Activated T-cell treated with anti-CD3 and anti-CD28 coated beads, Interleukin-2, amount 50 U/mL, for 48 hours (primary cell): ENCODE data around the gene C2CD4C.
"Not testable (repeated sequence)": the region's sequence is repeated elsewhere in the genome, so short reads cannot be mapped to it uniquely, and the experiment has no call there.

Experiments used
- DNase-seq, 2 experiments: peaks; one replicate each; pipeline ENCODE4 v3.0.0-alpha.2; 2020

Gene C2CD4C

DNA sequence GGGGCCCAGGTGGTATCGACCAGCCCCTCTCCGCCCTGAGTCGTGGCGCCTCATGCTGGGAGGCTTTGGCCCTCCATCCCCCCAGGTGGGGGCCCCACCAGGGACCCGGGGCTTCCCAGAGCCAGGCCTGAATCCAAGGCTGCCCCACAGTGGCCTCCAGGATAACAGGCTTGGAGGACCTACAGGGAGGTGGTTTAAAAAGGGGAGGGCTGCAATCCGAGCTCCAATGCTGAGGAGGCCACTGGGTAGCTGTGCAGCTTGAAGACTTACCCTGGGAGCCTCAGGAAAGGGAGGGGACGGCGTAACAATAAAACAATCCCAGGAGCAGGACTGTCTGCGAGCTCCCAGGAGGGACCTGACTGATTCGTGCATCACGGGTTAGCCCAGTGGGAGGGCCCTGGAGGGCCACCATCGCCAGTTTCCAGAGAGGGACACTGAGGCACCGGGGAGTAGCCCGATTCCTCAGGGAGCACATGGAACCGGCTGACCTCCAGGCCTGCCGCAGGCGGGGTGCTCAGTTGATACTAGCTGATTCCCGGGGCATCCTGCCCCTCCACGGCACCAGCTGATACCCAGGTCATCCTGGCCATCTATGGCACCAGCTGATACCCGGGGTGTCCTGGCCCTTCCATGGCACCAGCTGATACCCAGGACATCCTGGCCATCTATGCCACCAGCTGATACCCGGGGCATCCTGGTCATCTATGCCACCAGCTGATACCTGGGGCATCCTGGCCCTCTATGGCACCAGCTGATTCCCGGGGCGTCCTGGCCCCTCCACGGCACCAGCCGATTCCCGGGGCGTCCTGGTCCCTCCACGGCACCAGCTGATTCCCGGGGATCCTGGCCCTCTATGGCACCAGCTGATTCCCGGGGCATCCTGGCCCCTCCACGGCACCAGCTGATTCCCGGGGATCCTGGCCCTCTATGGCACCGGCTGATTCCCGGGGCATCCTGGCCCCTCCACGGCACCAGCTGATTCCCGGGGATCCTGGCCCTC is 3.7 kb upstream of the C2CD4C start:
- no peak for DNase-seq

- no peak for DNase-seq
These were observed 2.9 kb upstream of the C2CD4C start for GRCh38 chr19:411723-412355.

DNA sequence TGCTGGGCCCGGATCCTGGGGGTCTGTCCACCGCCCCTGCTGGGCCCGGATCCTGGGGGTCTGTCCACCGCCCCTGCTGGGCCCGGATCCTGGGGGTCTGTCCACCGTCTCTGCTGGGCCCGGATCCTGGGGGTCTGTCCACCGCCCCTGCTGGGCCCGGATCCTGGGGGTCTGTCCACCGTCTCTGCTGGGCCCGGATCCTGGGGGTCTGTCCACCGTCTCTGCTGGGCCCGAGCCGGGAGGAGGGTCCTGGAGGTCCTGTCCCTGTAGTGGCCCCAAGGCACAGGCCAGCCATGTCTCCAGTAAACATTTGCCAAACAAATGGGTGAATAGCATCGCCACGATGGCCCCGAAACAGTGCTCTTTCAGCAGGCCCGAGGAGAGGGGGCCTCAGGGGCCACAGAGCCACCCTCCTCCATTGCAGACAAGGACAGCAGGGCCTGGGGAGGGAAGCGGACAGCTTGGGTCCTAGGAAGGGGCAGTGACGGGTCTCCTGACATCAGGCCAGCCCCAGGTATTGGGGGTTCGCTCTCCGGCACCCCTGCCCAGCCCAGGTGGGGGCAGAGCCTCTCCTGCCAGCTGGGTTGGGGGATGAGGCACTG is 2.3 kb upstream of the C2CD4C start:
- DNase-seq, result not testable (repeated sequence)

DNA sequence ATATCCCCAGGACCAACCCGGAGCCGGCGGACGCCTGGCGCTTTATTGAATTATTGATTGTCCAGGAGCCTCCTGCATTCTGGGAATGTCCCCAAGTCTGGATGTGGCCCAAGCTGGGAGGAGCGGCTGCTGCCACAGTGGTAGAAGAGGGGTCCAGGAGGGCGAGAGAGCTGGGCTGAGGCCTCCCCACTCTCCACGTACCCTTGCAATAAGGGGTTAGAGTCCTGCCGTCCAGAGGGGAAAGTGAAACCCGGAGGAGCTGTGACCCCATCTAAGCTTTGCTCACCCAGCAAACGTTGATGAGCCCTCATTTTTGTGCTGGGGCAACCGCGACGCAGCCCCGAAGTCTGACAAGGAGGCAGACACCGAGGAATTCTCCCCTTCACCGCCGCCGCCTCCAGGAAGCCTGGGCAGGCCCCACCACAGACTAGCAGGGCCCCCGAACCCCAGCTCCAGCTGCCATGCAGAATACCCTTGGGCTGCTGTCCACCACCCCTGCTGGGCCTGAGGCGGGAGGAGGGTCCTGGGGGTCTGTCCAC is 1.4 kb upstream of the C2CD4C start:
- DNase-seq, result no peak

GRCh38 chr19:409516-410242 is 732 bp upstream of the C2CD4C start:
- no peak for DNase-seq

DNA sequence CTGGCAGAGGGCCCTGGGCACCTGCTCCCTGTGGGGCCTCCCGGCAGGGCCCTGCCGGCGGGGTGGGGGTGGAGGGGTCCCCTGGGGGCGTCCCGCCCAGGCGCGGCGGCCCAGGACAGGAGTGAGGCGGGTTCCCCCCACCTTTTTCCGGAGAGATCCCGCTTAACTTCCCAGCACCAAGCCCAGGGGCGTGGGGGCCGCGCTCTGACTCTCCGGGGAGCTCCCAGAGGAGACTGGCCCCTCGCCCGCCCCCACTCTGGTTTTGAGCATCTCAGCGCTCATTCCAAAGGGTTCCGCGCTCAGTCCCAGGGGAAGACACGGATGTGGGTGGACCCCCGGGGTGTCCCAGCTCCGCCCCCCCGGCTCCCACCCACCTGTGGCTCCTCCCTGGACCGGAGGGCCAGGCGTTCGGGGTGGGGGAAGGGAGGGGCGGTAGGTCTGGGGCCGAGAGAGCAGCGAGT is 476 bp downstream of the C2CD4C start:
- no peak for DNase-seq

DNA sequence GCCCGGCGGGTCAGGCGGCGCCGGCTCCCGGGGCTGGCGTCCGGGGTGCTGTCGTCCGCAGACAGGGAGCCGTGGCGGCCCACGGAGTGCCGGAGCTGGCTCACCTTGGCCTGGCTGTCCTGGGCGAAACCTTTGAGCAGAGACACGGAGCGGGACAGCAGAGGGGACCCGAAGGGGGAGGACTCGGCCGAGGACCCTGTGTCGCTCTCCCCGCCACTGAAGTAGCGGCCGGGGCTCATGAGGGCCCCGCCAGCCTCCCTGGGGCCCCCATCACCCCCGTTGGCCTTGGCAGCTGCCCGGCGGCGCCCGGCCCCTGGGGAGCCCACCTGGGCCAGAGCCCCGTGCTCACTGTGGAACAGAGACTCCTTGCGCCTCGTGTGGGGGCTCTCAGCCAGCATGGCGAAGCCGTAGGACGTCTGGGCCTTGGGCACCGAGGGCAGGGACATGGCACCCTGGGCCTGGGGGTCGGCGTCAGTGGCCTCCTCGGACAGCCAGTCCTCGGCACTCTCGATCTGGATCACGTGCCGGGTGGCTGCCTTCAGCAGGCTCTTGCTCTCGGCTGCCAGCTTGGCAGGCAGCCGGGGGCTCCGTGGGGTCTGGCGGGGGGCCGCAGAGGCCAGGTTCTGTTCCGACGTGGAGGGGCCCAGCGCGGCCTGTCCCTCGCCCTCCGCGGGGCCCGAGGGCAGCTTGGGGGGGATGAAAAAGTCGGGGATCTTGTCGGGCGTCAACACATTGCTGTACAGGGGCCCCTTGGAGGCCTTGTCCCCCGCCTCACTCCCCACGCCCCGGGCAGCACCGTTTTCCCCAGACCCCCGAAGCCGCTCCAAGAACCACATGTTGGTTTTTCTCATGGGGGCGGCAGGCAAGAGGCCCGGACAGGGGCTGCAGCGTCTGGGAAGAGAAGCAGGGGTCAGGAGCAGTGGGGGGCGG is 1.2 kb downstream of the C2CD4C start:
- no peak for DNase-seq

- no peak for DNase-seq
These were observed 1.9 kb downstream of the C2CD4C start for GRCh38 chr19:406971-407510.

DNA sequence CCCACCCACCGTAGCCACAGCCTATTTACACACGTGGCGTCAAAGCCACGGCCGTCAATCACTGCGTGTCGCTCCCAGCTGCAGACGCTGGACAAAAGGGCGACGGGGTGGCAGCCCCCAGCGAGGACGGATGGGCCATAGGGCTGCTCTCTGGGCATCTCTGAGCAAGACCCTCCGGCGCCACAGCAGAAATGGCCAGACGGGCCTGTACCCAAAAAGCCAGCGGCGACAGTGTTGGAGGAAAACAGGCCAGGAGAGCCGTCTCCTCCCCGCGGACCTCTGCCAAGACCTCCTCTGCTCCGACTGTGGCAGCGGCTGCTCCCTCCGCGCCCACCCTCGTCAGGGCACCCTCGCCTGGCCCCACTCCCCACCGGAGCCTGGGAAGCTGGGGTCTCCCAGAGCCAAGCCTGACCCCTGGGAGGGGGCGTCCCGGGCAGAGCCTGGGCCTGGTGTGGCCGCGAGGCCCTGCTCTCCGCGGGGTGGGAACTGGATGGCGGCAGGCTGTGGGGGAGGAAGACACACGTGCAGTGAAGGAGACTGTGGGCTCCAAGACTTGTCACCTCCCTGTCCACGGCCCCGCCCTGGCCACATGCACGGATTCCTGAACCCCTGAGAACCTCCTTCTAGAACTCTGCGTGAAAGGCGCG is 2.7 kb downstream of the C2CD4C start:
- DNase-seq, result no peak

- no peak for DNase-seq
These were observed 3.6 kb downstream of the C2CD4C start for GRCh38 chr19:405121-405965.

- DNase-seq, result no peak
These were observed 5.5 kb downstream of the C2CD4C start for GRCh38 chr19:403221-404027.

GRCh38 chr19:402786-403185 is 6.2 kb downstream of the C2CD4C start:
- no peak for DNase-seq

DNA sequence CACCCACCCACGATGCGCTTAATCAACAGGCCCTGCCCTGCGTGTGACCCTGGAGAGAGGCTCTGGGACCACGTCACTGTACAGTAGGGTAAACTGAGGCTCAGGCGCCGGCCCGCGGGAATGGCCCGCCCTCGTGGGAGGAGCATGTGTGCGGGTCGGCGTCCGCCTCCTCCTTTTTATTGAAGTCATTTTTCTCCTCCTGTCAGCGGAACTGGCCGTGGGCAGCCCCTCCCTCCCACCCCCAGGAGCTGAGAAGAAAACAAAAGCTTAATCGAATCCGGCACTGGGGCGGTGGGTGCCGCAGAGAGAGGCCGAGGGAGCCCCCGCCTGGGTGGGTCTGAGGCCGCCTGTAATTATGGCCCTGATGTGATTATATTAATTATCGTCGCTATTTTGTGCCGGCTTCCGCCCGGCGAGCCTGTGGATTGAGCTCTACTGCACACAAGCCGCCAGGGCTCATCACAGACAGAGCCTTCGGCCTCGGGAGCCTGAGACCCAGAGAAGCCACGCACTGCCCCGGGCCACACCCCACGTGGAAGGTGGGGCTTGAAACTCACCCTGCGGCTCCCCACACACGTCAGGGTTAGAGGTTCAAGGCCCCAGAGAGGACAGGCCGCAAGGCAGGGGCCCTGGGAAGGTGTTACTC is 7.0 kb downstream of the C2CD4C start:
- DNase-seq, result no peak

DNA sequence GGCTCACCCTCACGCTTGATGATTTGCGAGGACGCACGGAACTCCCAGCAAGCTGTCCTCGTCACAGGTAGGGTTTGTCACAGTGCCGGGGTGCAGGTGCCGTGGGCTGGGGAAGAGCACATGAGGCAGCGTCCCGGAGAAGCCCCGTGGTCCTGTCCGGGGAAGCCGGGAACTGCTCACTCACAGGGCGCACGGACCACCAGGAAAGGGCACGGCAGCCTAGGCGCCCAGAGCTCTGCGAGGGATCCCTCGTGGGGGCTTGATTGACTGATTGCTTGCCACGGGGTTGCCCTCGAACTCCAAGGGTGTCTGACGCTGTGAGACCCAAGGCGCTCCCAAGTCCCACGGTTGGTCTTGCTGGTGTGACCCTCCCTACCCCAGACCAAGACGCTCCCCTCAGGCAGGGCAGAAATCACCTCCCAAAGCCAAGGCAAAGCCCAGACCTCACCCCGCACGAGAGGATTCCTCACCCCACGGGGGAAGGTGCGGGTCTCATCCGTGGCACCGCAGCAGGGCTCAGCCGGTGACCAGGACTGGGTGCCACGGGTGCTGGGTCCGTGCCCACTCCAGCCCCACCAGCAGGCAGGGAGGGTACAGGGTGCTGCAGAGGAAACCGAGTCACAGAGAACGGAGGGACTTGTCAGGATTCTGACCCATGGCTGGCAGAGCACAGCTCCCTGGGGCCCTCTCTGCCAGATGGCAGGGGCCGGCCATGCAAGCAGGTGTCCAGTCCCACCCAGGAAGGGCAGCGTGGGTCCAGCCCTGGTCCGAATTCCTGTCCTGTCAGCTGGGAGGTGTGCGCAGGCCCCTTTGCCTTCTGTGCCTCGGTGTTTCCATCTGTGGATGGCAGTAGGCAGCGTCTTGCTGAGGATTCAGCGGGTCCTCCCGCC is 7.7 kb downstream of the C2CD4C start:
- DNase-seq, result no peak

- DNase-seq, result no peak
These were observed 9.6 kb downstream of the C2CD4C start for GRCh38 chr19:399370-399769.

DNA sequence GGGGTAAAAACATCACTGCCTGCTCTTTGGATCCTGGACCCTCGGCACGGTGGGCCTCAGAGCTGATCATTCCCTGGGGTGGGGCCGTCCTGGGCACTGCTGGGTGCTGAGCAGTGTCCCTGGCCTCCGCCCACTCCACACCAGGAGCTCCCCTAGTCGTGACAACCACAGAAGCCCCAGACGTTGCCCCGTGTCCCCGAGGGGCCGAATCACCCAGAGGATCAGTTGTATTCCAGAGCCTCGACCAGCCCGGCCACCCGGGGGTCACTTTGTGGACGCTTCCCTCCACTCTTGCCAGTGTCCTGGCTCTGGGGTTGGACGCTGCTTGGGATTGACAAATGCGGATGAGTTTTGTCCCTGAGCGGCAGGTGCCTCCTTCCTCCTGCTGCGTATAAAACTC is 10.2 kb downstream of the C2CD4C start:
- no peak for DNase-seq
